Stimulated activated CD4-positive, alpha-beta T cell treated with anti-CD3 and anti-CD28 coated beads, Interleukin-1b, Interleukin-23, amount 100 ng/mL, for 24 hours (primary cell): Measurements from ENCODE around the gene UBQLN1.
"Not testable (repeated sequence)": the region's sequence is repeated elsewhere in the genome, so short reads cannot be mapped to it uniquely, and the experiment has no call there.

Experiments
- DNase-seq, 4 experiments: peaks; one replicate each; pipeline ENCODE4 v3.0.0-alpha.2; 2020; ENCODE audit warnings: low read depth in 4 of 4, low spot score in 1 of 4

The UBQLN1 gene

DNA sequence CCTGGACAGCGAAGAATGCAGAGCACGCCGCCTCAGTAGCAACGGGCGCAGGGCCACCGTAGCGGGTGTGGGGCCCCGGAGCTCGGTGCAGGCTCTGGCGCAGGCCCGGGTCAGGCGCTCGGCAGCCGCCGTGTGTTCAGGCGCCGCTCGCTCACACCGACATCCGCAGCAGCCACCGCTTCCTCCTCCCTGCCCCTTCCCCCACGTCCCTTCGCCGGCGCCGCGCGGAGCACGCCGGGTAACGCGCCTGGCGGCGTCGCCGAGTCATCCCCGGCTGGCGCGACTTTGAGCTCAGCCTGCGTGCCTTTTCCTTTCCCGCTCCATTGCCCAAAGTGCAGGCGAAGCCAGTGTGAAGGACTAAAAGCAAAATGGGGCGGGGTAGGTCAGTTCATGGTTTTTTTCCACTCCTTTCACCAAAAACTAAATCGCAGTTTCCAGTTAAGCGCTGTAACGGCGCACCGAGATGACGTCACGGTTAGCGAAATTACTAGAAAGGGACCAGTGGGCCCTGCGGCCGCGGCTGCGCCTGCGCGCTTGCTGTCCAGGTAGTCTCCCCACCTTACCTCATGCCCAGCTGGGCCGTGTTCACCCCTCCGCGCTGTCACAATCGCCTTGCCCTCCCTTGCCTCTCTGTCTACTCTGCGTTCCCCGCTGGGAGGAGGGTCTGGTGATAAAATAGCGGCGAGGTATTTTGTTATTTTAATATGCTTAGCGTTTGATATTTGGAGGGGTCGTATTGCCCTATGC, at the start of gene UBQLN1:
Gene UBQLN1, minus strand, starts transcription at position 191 of the 747 bp plus-strand sequence. CDS start 279 bp downstream, outside the sequence.
- DNase-seq: peak; percentile 83 to 87 (median 86)

DNA sequence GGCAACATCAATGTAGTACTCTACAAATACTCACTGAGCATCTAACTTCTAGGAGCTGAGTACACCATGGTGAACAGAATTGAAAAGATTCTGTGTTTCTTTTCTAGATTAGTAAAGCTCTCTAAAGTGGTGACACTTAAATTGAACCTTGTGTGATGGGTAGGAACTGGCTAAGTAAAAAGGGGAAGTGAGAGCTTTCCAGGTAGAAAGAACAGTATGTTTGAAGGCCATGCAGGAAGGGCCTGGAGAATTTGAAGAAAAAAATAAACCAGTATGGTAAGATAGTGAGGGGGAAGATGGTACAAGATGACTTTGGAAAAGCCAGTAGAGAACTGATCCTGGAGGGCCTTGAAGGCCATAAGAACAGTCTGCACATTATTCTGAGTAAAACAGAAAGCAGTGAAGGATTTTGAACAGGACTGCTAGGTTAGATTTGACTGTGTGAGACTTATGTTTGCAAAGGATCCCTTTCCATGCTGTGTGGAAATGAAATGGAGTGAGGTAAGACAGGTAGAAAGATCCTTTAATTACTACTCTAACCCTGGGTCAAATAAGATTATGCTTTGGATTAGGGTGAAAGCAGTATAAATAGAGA, 46.7 kb upstream of the UBQLN1 start:
- no peak for DNase-seq

DNA sequence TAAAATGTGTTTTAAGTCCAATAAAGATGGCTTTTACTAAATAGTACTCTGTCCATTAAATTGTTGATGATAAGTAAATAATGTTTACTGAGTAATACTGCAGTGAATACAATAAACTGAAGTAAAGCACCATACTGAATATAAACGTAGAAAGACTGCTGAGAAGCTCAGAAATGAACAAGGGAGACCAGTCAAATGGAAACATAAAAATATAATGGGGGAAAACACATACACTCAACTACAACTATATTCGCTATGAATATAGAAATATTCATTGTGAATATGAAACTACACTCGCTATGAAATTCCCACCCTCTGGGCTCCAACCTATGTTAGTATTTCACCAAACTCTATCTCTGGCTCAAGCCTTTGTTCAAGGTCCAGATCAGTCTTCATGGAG, 41.9 kb upstream of the UBQLN1 start:
- no peak for DNase-seq

DNA sequence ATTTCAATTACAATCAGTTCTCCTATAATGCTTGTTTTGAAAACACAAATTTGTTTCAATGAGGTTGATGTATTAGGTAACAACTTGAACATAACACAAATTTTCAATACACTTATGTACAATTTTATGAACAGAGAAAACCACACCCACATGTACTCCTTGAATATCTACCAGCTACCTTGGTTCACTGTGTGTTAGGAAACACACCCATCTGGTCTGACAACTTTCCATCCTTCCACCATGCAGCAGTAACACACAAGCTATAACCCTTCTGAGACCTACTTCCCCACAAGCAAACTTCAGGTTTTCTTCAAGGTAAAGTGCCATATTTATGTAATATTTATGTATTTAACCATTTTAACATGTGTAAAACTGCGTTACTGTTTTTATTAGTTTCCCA, 36.4 kb upstream of the UBQLN1 start:
- no peak for DNase-seq

DNA sequence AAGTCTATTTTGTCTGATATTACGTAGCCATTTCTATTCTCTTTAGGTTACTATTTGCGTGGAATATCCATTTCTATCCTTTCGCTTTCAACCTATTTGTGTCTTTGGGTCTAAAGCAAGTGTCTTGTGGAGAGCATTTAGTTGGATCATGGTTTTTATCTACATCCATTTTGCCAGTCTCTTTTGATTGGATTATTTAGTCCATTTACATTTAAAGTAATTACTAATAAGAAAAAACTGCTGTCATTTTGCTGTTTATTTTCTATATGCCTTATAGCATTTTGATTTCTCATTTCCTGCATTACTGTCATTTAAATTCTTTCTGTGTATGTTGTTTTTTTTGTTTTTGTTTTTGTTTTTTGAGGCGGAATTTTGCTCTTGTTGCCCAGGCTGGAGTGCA, 26.0 kb upstream of the UBQLN1 start:
- no peak for DNase-seq

DNA sequence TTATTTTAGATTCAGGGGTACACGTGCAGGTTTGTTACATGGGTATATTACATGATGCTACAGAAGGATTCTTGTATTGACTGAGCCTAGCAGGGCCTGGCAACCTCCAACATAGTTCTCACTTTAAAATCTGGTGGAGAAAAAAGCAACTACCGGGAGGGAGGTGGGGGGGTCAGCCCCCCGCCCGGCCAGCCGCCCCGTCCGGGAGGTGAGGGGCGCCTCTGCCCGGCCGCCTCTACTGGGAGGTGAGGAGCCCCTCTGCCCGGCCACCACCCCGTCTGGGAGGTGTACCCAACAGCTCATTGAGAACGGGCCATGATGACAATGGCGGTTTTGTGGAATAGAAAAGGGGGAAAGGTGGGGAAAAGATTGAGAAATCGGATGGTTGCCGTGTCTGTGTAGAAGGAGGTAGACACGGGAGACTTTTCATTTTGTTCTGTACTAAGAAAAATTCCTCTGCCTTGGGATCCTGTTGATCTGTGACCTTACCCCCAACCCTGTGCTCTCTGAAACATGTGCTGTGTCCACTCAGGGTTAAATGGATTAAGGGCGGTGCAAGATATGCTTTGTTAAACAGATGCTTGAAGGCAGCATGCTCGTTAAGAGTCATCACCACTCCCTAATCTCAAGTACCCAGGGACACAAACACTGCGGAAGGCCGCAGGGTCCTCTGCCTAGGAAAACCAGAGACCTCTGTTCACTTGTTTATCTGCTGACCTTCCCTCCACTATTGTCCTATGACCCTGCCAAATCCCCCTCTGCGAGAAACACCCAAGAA, 21.0 kb upstream of the UBQLN1 start:
- DNase-seq: not testable (repeated sequence)

DNA sequence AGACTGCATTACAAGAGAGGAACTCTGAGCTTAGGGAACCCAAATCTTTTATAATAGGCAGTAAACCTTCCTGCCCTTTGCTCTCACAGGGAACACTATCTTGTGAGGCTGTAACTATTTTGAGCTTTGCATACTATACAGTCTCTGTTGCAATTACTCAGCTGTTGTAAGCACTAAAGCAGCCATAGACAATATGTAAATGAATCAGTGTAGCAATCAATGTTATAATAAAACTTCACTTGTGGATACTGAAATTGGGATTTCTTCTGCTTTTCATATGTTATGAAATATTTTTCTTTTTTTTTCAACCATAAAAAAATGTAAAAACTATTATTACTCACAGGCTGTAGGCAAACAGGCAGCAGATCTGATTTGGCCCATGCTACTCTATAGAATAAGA, 16.7 kb upstream of the UBQLN1 start:
- no peak for DNase-seq

DNA sequence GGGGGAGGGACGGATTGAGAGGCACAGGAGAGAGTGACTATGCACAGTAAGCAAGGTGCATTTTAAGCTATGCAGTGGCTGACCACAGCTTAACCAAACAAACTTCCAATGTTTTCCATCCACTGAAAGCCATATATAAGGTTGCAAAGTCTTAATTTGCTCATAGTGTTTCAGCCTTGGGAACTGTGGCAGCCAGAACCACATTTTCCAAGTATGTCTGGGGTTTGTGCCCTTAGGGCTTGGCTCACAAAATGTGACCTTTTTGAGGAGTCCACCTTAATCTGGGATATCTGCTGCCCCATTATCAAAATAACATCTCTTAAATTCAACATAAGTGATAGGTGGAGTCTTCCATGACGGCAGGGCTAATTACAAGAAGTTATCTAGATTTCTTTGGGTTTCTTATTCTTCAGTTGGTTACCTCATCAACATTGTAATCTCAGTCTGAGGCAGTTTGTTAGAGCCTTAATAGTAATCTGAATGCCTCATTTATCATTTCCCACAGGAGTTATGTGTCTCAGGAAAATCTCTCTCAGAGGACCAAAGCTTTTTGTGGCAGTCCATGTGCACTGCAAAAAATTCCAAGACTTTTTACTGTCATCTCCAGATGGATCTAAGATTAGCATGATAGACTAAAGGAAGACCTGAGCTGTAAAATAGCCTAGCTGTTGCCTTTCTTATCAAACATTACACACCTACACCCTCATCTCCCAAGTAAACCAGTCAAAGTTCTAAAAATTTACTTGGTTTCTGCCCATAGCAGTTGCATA, 15.2 kb upstream of the UBQLN1 start:
- DNase-seq: no peak

DNA sequence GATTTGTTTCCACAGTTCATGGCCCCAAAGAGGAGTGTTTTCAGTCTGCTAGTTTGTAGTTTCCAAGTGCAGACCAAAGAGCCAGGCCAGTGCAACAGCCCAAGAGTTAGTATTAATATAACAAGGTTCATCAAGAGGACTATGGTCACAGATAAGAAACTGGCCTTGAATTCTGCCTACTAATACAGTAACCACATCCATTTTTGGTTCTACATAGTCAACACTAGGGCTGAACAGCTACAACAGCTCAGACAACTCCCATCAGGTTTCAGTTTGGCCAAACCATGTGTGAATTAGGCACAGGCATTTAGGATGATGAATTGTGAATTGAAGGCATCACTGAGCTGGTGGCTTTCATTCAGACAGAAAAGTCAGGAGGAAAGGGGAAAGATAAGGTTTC, 13.8 kb upstream of the UBQLN1 start:
- DNase-seq: no peak

DNA sequence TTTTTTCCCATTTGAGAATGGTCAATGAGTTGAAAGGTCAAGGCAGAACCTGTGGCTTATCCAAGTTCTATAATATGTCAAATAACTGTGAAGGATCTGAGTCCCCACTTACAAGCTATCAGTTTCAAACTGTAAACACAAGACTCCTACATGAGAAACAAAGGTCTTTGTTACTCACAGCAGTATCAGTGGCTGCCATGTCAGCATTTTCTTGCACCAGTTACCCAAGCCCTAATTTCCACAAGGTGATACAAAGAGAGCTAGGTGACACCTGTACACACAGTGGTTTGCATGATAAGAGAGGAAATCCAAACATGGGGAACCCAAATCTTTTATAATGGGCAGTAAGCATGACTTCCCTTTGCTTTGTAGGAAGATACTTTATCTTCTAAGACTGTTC, 8.0 kb upstream of the UBQLN1 start:
- no peak for DNase-seq

DNA sequence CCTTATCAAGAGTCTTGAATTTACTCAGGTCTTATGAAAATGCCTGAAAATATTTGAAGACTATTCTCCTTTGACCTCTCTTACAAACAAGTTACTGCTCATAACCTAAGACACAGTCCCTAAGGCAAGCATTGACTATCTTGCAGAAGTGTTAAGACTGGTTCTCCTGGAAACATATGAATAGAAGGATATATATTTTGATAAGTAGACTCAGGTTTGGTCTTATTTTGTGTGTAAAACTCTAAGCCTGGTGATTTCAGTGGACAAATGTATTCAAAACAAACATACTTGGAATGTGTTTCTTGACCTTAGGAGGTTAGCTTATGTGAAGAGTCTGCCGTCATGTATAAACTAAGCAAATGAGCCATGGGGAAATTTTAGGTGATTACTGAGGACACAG, 7.5 kb upstream of the UBQLN1 start:
- no peak for DNase-seq

DNA sequence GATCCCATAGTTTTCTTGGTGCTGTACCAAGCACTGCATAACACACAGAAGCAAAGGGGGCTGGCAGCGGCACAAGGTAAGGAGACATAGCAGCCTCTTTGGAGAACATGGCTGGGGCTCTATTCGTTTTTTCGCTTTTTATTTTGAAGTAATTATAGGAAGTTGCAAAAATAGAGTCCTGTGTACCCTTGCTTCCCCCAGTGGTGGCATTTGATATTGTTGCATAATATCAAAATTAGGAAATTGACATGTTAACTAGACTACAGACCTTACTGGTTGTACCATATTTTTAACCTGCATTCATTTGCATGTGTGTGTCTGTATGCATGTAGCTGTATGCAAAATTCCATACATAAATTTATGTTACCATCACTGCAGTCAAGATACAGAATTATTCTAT, 6.6 kb upstream of the UBQLN1 start:
- no peak for DNase-seq

DNA sequence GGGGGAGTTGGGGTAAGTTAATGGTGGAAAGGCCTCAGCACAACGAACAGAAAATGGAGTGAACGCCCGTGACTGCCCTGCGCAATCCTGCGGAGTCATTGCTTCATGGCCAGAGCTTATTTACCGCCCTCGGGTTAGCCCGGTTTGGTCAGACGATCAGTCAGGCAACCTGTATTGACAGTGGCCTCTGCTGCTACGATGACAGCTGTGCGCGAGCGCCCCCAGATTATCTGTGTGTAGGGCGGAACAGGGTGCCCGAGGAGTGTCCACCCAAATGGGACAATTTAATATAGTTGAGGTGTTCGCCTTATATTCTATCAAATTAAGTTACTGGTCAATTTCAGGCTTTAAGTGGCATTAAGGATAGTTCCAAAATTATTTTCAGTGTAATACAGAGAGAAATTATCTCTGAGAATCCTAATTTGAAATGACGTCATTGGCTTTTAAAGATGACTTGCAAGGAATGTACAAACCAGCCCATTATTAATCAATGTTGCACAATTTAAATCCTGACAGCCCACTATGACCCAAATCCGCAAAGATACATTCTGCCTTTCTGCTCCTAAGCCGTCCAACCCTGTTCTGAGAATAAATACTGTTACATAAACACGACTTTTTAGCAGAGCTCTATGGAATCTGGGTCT, 879 bp upstream of the UBQLN1 start:
- DNase-seq: peak; percentile 4 to 36 (median 22)

DNA sequence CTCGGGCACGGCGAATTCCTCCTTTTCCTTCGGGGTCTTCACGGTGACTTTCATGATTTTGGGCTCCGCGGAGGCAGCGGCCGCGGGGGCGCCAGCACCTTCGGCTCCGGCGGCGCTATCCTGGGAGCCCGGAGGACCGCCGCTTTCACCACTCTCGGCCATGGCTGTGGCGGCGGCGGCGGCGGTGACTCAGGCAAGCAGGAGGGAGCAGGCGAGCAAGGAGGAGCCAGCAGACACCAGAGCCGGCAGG, 315 bp downstream of the UBQLN1 start:
- peak in 3 of 4 experiments; percentile 46 to 66 (median 61) for DNase-seq

DNA sequence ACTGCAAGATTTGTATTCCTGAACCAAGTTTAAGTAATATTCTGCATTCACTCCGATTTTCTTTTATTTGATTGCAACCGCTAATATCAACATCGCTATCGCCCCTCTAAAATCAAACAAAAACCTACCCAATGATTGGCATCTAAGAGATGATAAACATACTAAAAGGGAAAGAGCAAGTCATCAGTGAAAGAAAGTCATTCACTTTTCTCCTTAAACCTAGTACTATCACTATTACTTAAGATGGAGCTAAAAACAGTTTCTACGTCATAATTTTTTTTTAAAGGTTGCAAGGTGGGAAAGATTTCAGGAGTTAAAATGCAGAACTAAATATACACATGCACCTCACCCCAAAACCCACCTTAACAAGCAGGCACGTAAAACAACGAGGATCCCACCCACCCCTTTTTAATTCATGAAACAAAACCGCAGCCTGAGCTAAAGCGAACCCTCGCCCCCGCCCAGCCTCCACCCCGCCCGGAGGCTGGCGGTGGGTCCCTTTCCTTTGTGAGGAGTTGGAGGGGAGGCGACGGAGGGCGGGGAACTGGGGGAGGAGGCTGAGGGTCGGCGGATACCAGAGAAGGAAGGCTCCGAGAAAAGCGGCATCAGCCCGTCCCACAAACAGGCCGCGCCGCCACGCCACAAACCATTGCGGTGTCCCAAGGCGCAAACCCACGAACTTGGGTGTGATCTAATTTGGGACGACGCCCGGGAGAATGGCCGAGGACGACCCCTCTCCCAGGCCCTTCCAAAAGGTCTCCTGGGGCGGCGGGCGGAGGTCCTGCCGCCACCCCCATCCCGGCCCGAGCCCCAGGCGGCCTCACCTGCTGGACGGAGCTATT, 861 bp downstream of the UBQLN1 start:
- DNase-seq: peak; percentile 30 to 58 (median 35)

DNA sequence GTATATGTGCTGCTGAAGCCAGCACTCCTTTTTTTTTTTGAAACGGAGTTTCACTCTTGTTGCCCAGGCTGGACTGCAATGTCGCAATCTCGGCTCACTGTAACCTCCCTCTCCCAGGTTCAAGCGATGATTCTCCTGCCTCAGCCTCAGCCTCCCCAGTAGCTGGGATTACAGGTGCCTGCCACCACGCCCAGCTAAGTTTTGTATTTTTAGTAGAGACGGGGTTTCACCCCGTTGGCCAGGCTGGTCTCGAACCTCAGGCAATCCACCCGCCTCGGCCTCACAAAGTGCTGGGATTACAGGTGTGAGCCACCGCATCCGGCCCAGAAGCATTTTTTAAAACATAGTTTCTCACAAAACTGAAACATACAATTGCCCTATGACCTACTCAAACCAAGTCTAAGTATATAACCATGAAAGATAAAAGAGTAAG, 2.5 kb downstream of the UBQLN1 start:
- not testable (repeated sequence) for DNase-seq

DNA sequence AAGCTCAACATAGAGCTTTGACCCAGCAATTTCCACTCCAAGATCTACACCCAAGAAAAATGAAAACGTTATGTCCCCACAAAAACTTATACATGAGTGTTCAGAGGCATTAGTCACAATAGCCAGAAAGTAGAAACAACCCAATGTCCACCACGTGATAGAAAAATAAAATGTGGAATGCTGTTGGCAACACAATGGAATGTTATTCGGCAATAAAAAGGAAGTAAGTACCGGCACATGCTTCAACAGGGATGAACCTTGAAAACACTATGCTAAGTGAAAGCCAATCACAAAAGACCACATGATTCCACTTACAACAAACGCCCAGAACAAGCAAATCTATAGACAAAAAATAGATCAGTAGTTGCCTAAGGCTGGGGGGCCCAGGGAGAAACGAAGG, 6.0 kb downstream of the UBQLN1 start:
- no peak for DNase-seq

DNA sequence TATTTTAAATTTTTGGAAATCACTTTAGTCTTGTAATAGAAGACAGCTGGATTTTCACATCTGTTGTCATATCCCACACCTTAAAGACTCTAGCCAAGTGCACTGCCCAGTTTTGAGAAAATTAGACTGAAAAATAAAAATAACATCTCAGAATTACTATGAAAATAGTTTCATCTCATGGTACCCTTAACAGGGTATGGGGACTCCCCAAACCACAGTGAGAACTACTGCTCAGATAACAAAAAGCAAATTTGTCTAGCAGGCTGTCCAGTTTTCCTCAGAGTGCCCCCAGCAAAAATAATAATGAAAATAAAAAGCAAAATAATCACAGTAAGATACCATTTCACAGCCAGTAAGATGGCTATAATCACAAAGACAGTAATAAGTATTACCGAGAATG, 6.5 kb downstream of the UBQLN1 start:
- no peak for DNase-seq

DNA sequence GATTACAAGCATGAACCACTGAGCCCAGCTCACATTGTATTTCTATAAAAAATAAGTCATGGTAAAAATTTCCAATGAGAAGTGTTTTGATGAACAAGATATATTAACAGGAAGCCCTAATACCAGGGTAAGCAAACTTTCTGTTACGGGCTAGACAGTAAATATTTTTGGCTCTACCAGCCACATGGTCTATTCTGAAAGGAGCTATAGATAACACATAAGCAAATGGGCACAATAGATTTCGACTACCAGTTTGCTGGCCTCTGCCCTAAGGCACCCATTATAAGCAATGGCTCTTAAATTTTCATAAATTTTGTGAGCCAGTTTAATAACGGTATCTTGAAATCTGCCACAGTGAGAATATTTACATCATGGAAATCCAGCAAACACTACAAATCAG, 8.1 kb downstream of the UBQLN1 start:
- DNase-seq: no peak

DNA sequence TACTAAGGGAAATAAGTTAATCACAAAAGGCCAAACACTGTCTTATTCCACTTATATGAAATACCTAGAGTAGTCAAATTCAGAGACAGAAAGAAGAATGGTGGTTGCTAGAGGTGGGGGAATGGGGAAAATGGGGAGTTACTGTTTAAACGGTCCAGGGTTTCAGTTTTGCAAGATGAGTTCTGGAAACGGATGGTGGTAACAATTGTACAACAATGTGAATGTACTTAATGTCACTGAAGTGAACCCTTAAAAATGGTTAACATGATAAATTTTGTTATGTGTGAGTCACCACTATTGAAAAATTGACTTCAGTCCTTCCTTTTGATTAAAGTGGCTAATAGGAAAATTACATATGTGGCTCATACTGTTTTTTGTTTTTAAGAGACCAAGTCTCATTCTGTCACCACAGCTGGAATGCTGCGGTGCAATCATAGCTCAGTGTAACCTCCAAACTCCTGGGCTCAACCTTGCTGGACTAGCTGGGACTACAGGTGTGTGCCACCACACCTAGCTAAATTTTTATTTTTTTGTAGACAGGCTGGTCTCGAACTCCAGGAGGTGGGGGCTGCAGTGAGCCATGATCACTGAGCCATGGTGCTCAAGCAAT, 8.7 kb downstream of the UBQLN1 start:
- no peak for DNase-seq
